ENCODE results near the gene PCDHB4. TPM values are rescaled to one million over a fixed set of nuclear protein-coding genes. Genes with fewer than 3 reads are reported as not detected.
"Not testable (repeated sequence)": the region's sequence is repeated elsewhere in the genome, so short reads cannot be mapped to it uniquely, and the experiment has no call there.

Gene PCDHB4
- total RNA-seq, 1 experiment from 2014 or later: 2.6 TPM

- TF ChIP-seq TEAD1 (CRISPR knock-in tag; IDR thresholded peaks at IDR 0.05) (0 out of 2 replicates have a peak, but pooled peaks have one; percentile 40), ZNF671 (CRISPR knock-in tag; IDR thresholded peaks at IDR 0.05) (no peak), MXD4 (CRISPR knock-in tag; IDR thresholded peaks at IDR 0.05; ENCODE audit: borderline replicate concordance) (no peak), HMGA2 (CRISPR knock-in tag; IDR thresholded peaks at IDR 0.05) (no peak)
These were observed 26.9 kb upstream of the PCDHB4 start, which contains the start of gene PCDHB2 (continued) for GRCh38 chr5:141094481-141095262.

- CTCF ChIA-PET: interaction anchor here (0.7 to 2.4 kb wide), 44 partner anchors 9 to 469 kb away, joined by 3 to 27 read pairs (median 6); partner anchors contain the start of genes PCDHA1, PCDHA10, PCDHA11 and PCDHA2
- Mint-ChIP-seq H3K4me3 (peak overlapping the region; percentile 95), H3K27ac (peak overlapping the region; percentile 97; the same call in 1 of the 2 replicates), H3K9me3 (peaks cover 14% of the 10 kb centered on the region), H3K27me3 (ENCODE audit: low read depth) (no peaks in the 10 kb centered on the region), H3K4me1 (peaks cover 12% of the 10 kb centered on the region), H3K36me3 (peaks cover 20% of the 10 kb centered on the region)
- no peak for DNase-seq (ENCODE audit: low spot score)
- 0 out of 2 replicates have a peak, but pooled peaks have one; percentile 14 for ATAC-seq
- POLR2A ChIA-PET: interaction anchor here (1.0 to 1.1 kb wide), 2 partner anchors 225 to 466 kb away, joined by 3 read pairs; partner anchors contain the start of gene TAF7
- TF ChIP-seq ZNF396 (CRISPR knock-in tag; IDR thresholded peaks at IDR 0.05; ENCODE audit: borderline replicate concordance) (no peak), ZNF138 (CRISPR knock-in tag; conservative IDR thresholded peaks at IDR 0.05) (no peak), ARID4B (CRISPR knock-in tag; IDR thresholded peaks at IDR 0.05; ENCODE audit: borderline replicate concordance) (no peak), NFE2L1 (CRISPR knock-in tag; IDR thresholded peaks at IDR 0.05) (no peak), ESRRA (CRISPR knock-in tag; IDR thresholded peaks at IDR 0.05; ENCODE audit: borderline replicate concordance) (no peak), SMAD4 (CRISPR knock-in tag; IDR thresholded peaks at IDR 0.05) (no peak), HMGA2 (CRISPR knock-in tag; IDR thresholded peaks at IDR 0.05) (no peak), MXD4 (CRISPR knock-in tag; IDR thresholded peaks at IDR 0.05; ENCODE audit: borderline replicate concordance) (no peak), ZNF423 (CRISPR knock-in tag; IDR thresholded peaks at IDR 0.05) (no peak), CBFB (CRISPR knock-in tag; IDR thresholded peaks at IDR 0.05; ENCODE audit: low read depth) (no peak), NFATC4 (CRISPR knock-in tag; IDR thresholded peaks at IDR 0.05) (no peak)
- TF ChIP-seq, protein P1, sequence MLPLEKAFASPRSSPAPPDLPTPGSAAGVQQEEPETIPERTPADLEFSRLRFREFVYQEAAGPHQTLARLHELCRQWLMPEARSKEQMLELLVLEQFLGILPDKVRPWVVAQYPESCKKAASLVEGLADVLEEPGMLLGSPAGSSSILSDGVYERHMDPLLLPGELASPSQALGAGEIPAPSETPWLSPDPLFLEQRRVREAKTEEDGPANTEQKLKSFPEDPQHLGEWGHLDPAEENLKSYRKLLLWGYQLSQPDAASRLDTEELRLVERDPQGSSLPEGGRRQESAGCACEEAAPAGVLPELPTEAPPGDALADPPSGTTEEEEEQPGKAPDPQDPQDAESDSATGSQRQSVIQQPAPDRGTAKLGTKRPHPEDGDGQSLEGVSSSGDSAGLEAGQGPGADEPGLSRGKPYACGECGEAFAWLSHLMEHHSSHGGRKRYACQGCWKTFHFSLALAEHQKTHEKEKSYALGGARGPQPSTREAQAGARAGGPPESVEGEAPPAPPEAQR (CRISPR knock-in tag; IDR thresholded peaks at IDR 0.05): no peak
- TF ChIP-seq, protein P2, sequence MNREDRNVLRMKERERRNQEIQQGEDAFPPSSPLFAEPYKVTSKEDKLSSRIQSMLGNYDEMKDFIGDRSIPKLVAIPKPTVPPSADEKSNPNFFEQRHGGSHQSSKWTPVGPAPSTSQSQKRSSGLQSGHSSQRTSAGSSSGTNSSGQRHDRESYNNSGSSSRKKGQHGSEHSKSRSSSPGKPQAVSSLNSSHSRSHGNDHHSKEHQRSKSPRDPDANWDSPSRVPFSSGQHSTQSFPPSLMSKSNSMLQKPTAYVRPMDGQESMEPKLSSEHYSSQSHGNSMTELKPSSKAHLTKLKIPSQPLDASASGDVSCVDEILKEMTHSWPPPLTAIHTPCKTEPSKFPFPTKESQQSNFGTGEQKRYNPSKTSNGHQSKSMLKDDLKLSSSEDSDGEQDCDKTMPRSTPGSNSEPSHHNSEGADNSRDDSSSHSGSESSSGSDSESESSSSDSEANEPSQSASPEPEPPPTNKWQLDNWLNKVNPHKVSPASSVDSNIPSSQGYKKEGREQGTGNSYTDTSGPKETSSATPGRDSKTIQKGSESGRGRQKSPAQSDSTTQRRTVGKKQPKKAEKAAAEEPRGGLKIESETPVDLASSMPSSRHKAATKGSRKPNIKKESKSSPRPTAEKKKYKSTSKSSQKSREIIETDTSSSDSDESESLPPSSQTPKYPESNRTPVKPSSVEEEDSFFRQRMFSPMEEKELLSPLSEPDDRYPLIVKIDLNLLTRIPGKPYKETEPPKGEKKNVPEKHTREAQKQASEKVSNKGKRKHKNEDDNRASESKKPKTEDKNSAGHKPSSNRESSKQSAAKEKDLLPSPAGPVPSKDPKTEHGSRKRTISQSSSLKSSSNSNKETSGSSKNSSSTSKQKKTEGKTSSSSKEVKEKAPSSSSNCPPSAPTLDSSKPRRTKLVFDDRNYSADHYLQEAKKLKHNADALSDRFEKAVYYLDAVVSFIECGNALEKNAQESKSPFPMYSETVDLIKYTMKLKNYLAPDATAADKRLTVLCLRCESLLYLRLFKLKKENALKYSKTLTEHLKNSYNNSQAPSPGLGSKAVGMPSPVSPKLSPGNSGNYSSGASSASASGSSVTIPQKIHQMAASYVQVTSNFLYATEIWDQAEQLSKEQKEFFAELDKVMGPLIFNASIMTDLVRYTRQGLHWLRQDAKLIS (CRISPR knock-in tag; IDR thresholded peaks at IDR 0.05; ENCODE audit: borderline replicate concordance): no peak
These were observed 26.4 kb upstream of the PCDHB4 start for GRCh38 chr5:141095263-141095641.

DNA sequence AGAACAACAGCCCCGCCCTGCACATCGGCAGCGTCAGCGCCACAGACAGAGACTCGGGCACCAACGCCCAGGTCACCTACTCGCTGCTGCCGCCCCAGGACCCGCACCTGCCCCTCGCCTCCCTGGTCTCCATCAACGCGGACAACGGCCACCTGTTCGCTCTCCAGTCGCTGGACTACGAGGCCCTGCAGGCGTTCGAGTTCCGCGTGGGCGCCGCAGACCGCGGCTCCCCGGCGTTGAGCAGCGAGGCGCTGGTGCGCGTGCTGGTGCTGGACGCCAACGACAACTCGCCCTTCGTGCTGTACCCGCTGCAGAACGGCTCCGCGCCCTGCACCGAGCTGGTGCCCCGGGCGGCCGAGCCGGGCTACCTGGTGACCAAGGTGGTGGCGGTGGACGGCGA, 25.4 kb upstream of the PCDHB4 start:
- H3K27me3 Mint-ChIP-seq (ENCODE audit: low read depth); ATAC-seq; DNase-seq (ENCODE audit: low spot score); H3K27ac Mint-ChIP-seq; CTCF ChIA-PET; POLR2A ChIA-PET: not testable (repeated sequence)
- H3K36me3 Mint-ChIP-seq: peaks cover 26% of the 10 kb centered on the region
- H3K9me3 Mint-ChIP-seq: peaks cover 14% of the 10 kb centered on the region
- H3K4me1 Mint-ChIP-seq: peaks cover 16% of the 10 kb centered on the region
- H3K4me3 Mint-ChIP-seq: peak overlapping the region; percentile 95

- ATAC-seq; H3K27me3 Mint-ChIP-seq (ENCODE audit: low read depth); CTCF ChIA-PET; H3K27ac Mint-ChIP-seq; DNase-seq (ENCODE audit: low spot score); POLR2A ChIA-PET: not testable (repeated sequence)
- H3K4me3 Mint-ChIP-seq: peak overlapping the region; percentile 4; the same call in 1 of the 2 replicates
- peaks cover 16% of the 10 kb centered on the region for H3K4me1 Mint-ChIP-seq
- peaks cover 14% of the 10 kb centered on the region for H3K9me3 Mint-ChIP-seq
- peaks cover 30% of the 10 kb centered on the region for H3K36me3 Mint-ChIP-seq
These were observed 25.0 kb upstream of the PCDHB4 start for GRCh38 chr5:141096586-141096985.

Measured in WTC11 (cell line).